T-helper 2 cell treated with Interferon-gamma antibody and Interleukin-4, amounts not matched to agents 100 ng/mL and 5 ng/mL, for 36 hours (primary cell): Measurements from ENCODE around the gene COX4I1. TPM values are rescaled to one million over a fixed set of nuclear protein-coding genes. Genes with fewer than 3 reads are reported as not detected.
"Not testable (repeated sequence)": the region's sequence is repeated elsewhere in the genome, so short reads cannot be mapped to it uniquely, and the experiment has no call there.

Experiments used
- intact Hi-C: fragments of 100-400 bp; cut with micrococcal nuclease; formaldehyde crosslinking; loops from one replicate; pipeline ENCODE4 v1.15.1; 2023
- total RNA-seq: library from RNA; stranded (reverse); gene quantifications from 2 replicates; pipeline ENCODE4 v1.2.3, GENCODE V29; 2022

The COX4I1 gene
- total RNA-seq, 1 donor from 2014 or later = 448 TPM

GRCh38 chr16:85798901-85799496, 496 bp upstream of the COX4I1 start:
- intact Hi-C loops = loop anchor here (5.0 to 10.0 kb wide), 2 partner anchors 112 to 756 kb away; partner anchors contain the start of genes GINS2 and MTHFSD

GRCh38 chr16:85800321-85800669, 800 bp downstream of the COX4I1 start:
- intact Hi-C loops = loop anchor here (1.0 to 10.0 kb wide), 2 partner anchors 184 to 495 kb away; no protein-coding TSS in a partner anchor

- intact Hi-C loops = loop anchor here (10.0 kb wide), 1 partner anchor 499 kb away; no protein-coding TSS in a partner anchor
Measured at GRCh38 chr16:85803570-85803969, 4.1 kb downstream of the COX4I1 start.

GRCh38 chr16:85805442-85806045, 6.0 kb downstream of the COX4I1 start:
- intact Hi-C loops = loop anchor here (10.0 kb wide), 1 partner anchor 501 kb away; no protein-coding TSS in a partner anchor

- intact Hi-C loops = loop anchor here (10.0 kb wide), 1 partner anchor 502 kb away; no protein-coding TSS in a partner anchor
Measured at GRCh38 chr16:85806539-85806938, 7.0 kb downstream of the COX4I1 start.

- intact Hi-C loops = loop anchor here (10.0 kb wide), 1 partner anchor 503 kb away; no protein-coding TSS in a partner anchor
Measured at GRCh38 chr16:85807340-85807739, 7.8 kb downstream of the COX4I1 start.

- intact Hi-C loops = loop anchor here (10.0 kb wide), 1 partner anchor 503 kb away; no protein-coding TSS in a partner anchor
Measured at GRCh38 chr16:85808104-85808503, 8.6 kb downstream of the COX4I1 start.

- intact Hi-C loops = loop anchor here (10.0 kb wide), 1 partner anchor 504 kb away; no protein-coding TSS in a partner anchor
Measured at GRCh38 chr16:85808926-85809325, 9.4 kb downstream of the COX4I1 start.

GRCh38 chr16:85809645-85810044, 10.2 kb downstream of the COX4I1 start:
- intact Hi-C loops = loop anchor here (10.0 kb wide), 1 partner anchor 505 kb away; no protein-coding TSS in a partner anchor

GRCh38 chr16:85810097-85810741, 10.7 kb downstream of the COX4I1 start:
- intact Hi-C loops = no loop called here

- intact Hi-C loops = no loop called here
Measured at GRCh38 chr16:85810742-85811115, 11.2 kb downstream of the COX4I1 start.

- intact Hi-C loops = no loop called here
Measured at GRCh38 chr16:85812031-85812807, 12.7 kb downstream of the COX4I1 start.

GRCh38 chr16:85812811-85813700, 13.6 kb downstream of the COX4I1 start:
- intact Hi-C loops = no loop called here

- intact Hi-C loops = no loop called here
Measured at GRCh38 chr16:85816159-85816558, 16.7 kb downstream of the COX4I1 start.

GRCh38 chr16:85817195-85817594, 17.7 kb downstream of the COX4I1 start:
- intact Hi-C loops = not testable (repeated sequence)

- intact Hi-C loops = no loop called here
Measured at GRCh38 chr16:85819245-85819644, 19.8 kb downstream of the COX4I1 start.

- intact Hi-C loops = loop anchor here (10.0 kb wide), 1 partner anchor 375 kb away; no protein-coding TSS in a partner anchor
Measured at GRCh38 chr16:85819771-85820170, 20.3 kb downstream of the COX4I1 start.

GRCh38 chr16:85820604-85821372, 21.3 kb downstream of the COX4I1 start:
- intact Hi-C loops = loop anchor here (1.0 to 10.0 kb wide), 3 partner anchors 167 to 374 kb away; no protein-coding TSS in a partner anchor
